Right lobe of liver (tissue), 4 donors: ENCODE data around the gene LITAF.

Experiments used
- CTCF ChIP-seq, 4 donors: fragments of 200-600 bp in 3 of 4; fragments of 450-650 bp in 1 of 4; IDR thresholded peaks; one replicate each; pipeline versions ENCODE4 v1.5.1 to v1.8.0; 2016 to 2022; ENCODE audit warnings: antibody characterized with exemption in 4 of 4, mild to moderate bottlenecking in 2 of 4
- POLR2A ChIP-seq: fragments of 450-650 bp; IDR thresholded peaks from one replicate; pipeline ENCODE4 v1.6.1; 2017; ENCODE audit warnings: antibody characterized with exemption, mild to moderate bottlenecking
- donor health status: DM: no; HTN: no; CAD: no.
- donor health status: DM: no; HTN: no; CAD: no.
- donor health status: DM: no; HTN: yes; CAD: no.

GRCh38 chr16:11634312-11634711 lies 47.6 kb upstream of the LITAF start:
- TF ChIP-seq CTCF (IDR thresholded peaks at IDR 0.05) (no peak), POLR2A (no peak)
